ENCODE measurements around the gene OSBPL2.

DNA sequence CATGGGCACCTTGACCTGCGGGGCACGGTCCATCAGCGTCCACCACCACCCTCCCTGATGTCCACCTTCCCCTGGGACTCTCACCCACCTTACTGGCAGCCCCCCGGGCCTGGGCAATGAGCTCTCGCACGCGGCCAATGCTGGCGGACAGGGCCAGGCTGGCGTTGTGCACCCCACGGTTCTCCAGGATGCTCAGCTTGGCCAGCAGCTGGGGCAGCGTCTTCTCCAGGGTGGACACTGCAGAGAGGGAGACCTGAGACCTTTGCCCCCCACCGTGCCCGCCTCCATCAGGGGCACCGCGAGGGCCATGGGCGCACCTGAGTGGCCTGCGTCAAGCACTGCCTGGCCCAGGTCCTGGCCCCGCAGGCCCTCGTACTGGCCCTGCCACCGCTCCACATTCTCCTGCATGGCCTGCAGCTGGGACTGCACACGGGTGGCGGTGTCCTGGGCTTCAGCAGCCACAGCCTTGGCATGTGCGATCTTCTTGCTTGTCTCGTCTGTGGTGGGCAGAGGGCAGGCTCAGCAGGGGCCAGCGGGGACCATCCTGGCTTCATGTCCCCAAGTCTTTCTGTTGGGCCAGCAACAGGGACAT, 76.5 kb downstream of the OSBPL2 start:
- TF ChIP-seq, protein P1, sequence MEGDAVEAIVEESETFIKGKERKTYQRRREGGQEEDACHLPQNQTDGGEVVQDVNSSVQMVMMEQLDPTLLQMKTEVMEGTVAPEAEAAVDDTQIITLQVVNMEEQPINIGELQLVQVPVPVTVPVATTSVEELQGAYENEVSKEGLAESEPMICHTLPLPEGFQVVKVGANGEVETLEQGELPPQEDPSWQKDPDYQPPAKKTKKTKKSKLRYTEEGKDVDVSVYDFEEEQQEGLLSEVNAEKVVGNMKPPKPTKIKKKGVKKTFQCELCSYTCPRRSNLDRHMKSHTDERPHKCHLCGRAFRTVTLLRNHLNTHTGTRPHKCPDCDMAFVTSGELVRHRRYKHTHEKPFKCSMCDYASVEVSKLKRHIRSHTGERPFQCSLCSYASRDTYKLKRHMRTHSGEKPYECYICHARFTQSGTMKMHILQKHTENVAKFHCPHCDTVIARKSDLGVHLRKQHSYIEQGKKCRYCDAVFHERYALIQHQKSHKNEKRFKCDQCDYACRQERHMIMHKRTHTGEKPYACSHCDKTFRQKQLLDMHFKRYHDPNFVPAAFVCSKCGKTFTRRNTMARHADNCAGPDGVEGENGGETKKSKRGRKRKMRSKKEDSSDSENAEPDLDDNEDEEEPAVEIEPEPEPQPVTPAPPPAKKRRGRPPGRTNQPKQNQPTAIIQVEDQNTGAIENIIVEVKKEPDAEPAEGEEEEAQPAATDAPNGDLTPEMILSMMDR (conservative IDR thresholded peaks at IDR 0.05; ENCODE audit: low read depth in 2 of 2): no peak
- TF ChIP-seq, protein P2, sequence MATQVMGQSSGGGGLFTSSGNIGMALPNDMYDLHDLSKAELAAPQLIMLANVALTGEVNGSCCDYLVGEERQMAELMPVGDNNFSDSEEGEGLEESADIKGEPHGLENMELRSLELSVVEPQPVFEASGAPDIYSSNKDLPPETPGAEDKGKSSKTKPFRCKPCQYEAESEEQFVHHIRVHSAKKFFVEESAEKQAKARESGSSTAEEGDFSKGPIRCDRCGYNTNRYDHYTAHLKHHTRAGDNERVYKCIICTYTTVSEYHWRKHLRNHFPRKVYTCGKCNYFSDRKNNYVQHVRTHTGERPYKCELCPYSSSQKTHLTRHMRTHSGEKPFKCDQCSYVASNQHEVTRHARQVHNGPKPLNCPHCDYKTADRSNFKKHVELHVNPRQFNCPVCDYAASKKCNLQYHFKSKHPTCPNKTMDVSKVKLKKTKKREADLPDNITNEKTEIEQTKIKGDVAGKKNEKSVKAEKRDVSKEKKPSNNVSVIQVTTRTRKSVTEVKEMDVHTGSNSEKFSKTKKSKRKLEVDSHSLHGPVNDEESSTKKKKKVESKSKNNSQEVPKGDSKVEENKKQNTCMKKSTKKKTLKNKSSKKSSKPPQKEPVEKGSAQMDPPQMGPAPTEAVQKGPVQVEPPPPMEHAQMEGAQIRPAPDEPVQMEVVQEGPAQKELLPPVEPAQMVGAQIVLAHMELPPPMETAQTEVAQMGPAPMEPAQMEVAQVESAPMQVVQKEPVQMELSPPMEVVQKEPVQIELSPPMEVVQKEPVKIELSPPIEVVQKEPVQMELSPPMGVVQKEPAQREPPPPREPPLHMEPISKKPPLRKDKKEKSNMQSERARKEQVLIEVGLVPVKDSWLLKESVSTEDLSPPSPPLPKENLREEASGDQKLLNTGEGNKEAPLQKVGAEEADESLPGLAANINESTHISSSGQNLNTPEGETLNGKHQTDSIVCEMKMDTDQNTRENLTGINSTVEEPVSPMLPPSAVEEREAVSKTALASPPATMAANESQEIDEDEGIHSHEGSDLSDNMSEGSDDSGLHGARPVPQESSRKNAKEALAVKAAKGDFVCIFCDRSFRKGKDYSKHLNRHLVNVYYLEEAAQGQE (IDR thresholded peaks at IDR 0.05; ENCODE audit: unreplicated experiment): no peak
- TF ChIP-seq POLR2AphosphoS5 (IDR thresholded peaks at IDR 0.05; ENCODE audit: low read depth) (no peak), CREB1 (CRISPR knock-in tag; IDR thresholded peaks at IDR 0.05; ENCODE audit: low read depth) (no peak)

All from GM23338 (cell line).